HepG2 (cell line): Measurements from ENCODE around the gene C1QB. TPM values are rescaled to one million over a fixed set of nuclear protein-coding genes. Genes with fewer than 3 reads are reported as not detected.

Experiments
- DNMT1 ChIP-seq: sonication (generic); formaldehyde crosslinking; IDR thresholded peaks from 2 replicates; pipeline ENCODE4 v1.5.1; 2020; ENCODE audit warnings: mild to moderate bottlenecking, missing genetic modification reagents
- ERF ChIP-seq: IDR thresholded peaks from 2 replicates; pipeline ENCODE4 v1.6.1; 2018; ENCODE audit warnings: missing biosample characterization, missing genetic modification reagents
- HOXA3 ChIP-seq: sonication (generic); formaldehyde crosslinking; IDR thresholded peaks from 2 replicates; pipeline ENCODE4 v1.5.0; 2020; ENCODE audit warnings: missing genetic modification reagents
- KLF6 ChIP-seq: IDR thresholded peaks from 2 replicates; pipeline ENCODE4 v1.8.0; 2016; ENCODE audit warnings: missing biosample characterization, missing genetic modification reagents
- NR2F6 ChIP-seq, 2 experiments: IDR thresholded peaks; 2 replicates each; pipeline ENCODE4 v1.6.1; 2016; ENCODE audit warnings: antibody characterized with exemption in 1 of 2, mild to moderate bottlenecking in 1 of 2
- ZFP36L2 ChIP-seq: sonication (generic); formaldehyde crosslinking; IDR thresholded peaks from 2 replicates; pipeline ENCODE4 v1.4.0; 2020; ENCODE audit warnings: missing genetic modification reagents
- ZIK1 ChIP-seq: sonication (generic); formaldehyde crosslinking; IDR thresholded peaks from 2 replicates; pipeline ENCODE4 v1.5.0; 2020; ENCODE audit warnings: mild to moderate bottlenecking, low read depth, missing genetic modification reagents, borderline replicate concordance
- ZNF256 ChIP-seq: sonication (generic); formaldehyde crosslinking; conservative IDR thresholded peaks from 2 replicates; pipeline ENCODE4 v1.4.0; 2020; ENCODE audit warnings: missing genetic modification reagents
- ZNF589 ChIP-seq: sonication (generic); formaldehyde crosslinking; conservative IDR thresholded peaks from 2 replicates; pipeline ENCODE4 v1.8.0; 2022; ENCODE audit warnings: mild to moderate bottlenecking, moderate library complexity, missing genetic modification reagents
- polyA plus RNA-seq, 8 experiments: library from polyadenylated mRNA; depleted of rRNA in 3 of 8; stranded (reverse) in 7 of 8; unstranded in 1 of 8; fragments of >200 nt; fragmentation: Illumina TruSeq in 4 of 8; extraction: Trizol in 4 of 8; gene quantifications; 2 replicates each; pipeline versions ENCODE4 v1.2.1 to v1.2.3, GENCODE V29; 2011 to 2016; ENCODE audit warnings: low read depth in 4 of 8, missing spikeins in 1 of 8, mixed read lengths in 1 of 8; ENCODE audit not compliant: insufficient read depth in 1 of 8
- total RNA-seq, 5 experiments: library from RNA; depleted of rRNA; stranded (reverse); fragments of >200 nt; fragmentation: Illumina TruSeq; extraction: Trizol; gene quantifications; 2 replicates each; pipeline ENCODE4 v1.2.3, GENCODE V29; 2016; ENCODE audit warnings: low read depth in 1 of 5
- TF ChIP-seq, protein P1 (sequence below): IDR thresholded peaks from 2 replicates; pipeline ENCODE4 v1.4.0; 2020; ENCODE audit warnings: mild to moderate bottlenecking, missing genetic modification reagents
- TF ChIP-seq, protein P2 (sequence below): sonication (generic); formaldehyde crosslinking; IDR thresholded peaks from 2 replicates; pipeline ENCODE4 v1.4.0; 2020; ENCODE audit warnings: missing genetic modification reagents
- TF ChIP-seq, protein P3 (sequence below): sonication (generic); formaldehyde crosslinking; IDR thresholded peaks from 2 replicates; pipeline ENCODE4 v1.8.1; 2023; ENCODE audit warnings: missing genetic modification reagents, inconsistent platforms, borderline replicate concordance
- TF ChIP-seq, protein P4 (sequence below): sonication (generic); formaldehyde crosslinking; IDR thresholded peaks from 2 replicates; pipeline ENCODE4 v1.4.0; 2020; ENCODE audit warnings: mild to moderate bottlenecking, missing genetic modification reagents
- TF ChIP-seq, protein P5 (sequence below): sonication (generic); formaldehyde crosslinking; IDR thresholded peaks from 2 replicates; pipeline ENCODE4 v1.4.0; 2020; ENCODE audit warnings: mild to moderate bottlenecking, missing genetic modification reagents
- TF ChIP-seq, protein P6 (sequence below): sonication (generic); formaldehyde crosslinking; IDR thresholded peaks from 2 replicates; pipeline ENCODE4 v1.9.0; 2021; ENCODE audit warnings: missing genetic modification reagents, borderline replicate concordance

Gene C1QB
- total and polyA plus RNA-seq, 2 of the 13 experiments (the other 11 are each of a cell fraction or from before 2014, with no cell fraction given) = not detected

DNA sequence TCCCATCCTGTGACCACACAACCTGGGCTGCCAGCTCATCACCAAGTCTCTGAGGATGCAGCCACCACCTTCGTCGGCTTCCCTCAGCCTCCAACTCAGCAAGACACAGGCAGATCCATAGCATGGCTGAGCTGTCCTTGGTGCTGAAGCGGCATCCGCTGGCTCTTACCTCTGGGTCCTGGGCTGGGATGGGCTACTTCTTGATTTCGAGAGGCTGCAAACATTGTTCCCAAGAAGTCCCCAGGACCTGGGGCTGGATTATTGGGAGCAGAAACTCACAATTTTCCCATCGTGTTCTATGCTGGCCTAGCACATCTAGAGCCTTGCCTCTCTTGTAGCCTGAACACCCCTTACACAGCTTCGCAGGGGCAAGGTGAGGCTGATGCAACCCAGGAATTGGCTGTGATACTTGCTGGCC is 41.5 kb upstream of the C1QB start (continued):
- no peak for TF ChIP-seq DNMT1
- no peak for TF ChIP-seq NR2F6 (IDR thresholded peaks at IDR 0.05)
- 0 out of 2 replicates have a peak, but pooled peaks have one; percentile 9 for TF ChIP-seq NR2F6 (CRISPR knock-in tag; IDR thresholded peaks at IDR 0.05)
- TF ChIP-seq ZFP36L2 (CRISPR knock-in tag) = 0 out of 2 replicates have a peak, but pooled peaks have one; percentile 76
- TF ChIP-seq ZNF256 (CRISPR knock-in tag) = 0 out of 2 replicates have a peak, but pooled peaks have one; percentile 30
- TF ChIP-seq, protein P1, sequence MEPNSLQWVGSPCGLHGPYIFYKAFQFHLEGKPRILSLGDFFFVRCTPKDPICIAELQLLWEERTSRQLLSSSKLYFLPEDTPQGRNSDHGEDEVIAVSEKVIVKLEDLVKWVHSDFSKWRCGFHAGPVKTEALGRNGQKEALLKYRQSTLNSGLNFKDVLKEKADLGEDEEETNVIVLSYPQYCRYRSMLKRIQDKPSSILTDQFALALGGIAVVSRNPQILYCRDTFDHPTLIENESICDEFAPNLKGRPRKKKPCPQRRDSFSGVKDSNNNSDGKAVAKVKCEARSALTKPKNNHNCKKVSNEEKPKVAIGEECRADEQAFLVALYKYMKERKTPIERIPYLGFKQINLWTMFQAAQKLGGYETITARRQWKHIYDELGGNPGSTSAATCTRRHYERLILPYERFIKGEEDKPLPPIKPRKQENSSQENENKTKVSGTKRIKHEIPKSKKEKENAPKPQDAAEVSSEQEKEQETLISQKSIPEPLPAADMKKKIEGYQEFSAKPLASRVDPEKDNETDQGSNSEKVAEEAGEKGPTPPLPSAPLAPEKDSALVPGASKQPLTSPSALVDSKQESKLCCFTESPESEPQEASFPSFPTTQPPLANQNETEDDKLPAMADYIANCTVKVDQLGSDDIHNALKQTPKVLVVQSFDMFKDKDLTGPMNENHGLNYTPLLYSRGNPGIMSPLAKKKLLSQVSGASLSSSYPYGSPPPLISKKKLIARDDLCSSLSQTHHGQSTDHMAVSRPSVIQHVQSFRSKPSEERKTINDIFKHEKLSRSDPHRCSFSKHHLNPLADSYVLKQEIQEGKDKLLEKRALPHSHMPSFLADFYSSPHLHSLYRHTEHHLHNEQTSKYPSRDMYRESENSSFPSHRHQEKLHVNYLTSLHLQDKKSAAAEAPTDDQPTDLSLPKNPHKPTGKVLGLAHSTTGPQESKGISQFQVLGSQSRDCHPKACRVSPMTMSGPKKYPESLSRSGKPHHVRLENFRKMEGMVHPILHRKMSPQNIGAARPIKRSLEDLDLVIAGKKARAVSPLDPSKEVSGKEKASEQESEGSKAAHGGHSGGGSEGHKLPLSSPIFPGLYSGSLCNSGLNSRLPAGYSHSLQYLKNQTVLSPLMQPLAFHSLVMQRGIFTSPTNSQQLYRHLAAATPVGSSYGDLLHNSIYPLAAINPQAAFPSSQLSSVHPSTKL (CRISPR knock-in tag) = peak; percentile 20; the same call in 1 of the 2 replicates
- TF ChIP-seq ERF = peak; percentile 86
- TF ChIP-seq ZIK1 (CRISPR knock-in tag) = no peak
- TF ChIP-seq KLF6 (CRISPR knock-in tag) = peak; percentile 93
- TF ChIP-seq, protein P2, sequence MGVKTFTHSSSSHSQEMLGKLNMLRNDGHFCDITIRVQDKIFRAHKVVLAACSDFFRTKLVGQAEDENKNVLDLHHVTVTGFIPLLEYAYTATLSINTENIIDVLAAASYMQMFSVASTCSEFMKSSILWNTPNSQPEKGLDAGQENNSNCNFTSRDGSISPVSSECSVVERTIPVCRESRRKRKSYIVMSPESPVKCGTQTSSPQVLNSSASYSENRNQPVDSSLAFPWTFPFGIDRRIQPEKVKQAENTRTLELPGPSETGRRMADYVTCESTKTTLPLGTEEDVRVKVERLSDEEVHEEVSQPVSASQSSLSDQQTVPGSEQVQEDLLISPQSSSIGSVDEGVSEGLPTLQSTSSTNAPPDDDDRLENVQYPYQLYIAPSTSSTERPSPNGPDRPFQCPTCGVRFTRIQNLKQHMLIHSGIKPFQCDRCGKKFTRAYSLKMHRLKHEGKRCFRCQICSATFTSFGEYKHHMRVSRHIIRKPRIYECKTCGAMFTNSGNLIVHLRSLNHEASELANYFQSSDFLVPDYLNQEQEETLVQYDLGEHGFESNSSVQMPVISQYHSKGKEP (CRISPR knock-in tag) = peak; percentile 97
- TF ChIP-seq, protein P3, sequence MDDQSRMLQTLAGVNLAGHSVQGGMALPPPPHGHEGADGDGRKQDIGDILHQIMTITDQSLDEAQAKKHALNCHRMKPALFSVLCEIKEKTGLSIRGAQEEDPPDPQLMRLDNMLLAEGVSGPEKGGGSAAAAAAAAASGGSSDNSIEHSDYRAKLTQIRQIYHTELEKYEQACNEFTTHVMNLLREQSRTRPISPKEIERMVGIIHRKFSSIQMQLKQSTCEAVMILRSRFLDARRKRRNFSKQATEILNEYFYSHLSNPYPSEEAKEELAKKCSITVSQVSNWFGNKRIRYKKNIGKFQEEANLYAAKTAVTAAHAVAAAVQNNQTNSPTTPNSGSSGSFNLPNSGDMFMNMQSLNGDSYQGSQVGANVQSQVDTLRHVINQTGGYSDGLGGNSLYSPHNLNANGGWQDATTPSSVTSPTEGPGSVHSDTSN (CRISPR knock-in tag) = peak; percentile 70; the same call in 1 of the 2 replicates
- TF ChIP-seq ZNF589 (CRISPR knock-in tag) = 0 out of 2 replicates have a peak, but pooled peaks have one; percentile 36
- TF ChIP-seq HOXA3 (CRISPR knock-in tag) = peak; percentile 31; the same call in 1 of the 2 replicates
- TF ChIP-seq, protein P4, sequence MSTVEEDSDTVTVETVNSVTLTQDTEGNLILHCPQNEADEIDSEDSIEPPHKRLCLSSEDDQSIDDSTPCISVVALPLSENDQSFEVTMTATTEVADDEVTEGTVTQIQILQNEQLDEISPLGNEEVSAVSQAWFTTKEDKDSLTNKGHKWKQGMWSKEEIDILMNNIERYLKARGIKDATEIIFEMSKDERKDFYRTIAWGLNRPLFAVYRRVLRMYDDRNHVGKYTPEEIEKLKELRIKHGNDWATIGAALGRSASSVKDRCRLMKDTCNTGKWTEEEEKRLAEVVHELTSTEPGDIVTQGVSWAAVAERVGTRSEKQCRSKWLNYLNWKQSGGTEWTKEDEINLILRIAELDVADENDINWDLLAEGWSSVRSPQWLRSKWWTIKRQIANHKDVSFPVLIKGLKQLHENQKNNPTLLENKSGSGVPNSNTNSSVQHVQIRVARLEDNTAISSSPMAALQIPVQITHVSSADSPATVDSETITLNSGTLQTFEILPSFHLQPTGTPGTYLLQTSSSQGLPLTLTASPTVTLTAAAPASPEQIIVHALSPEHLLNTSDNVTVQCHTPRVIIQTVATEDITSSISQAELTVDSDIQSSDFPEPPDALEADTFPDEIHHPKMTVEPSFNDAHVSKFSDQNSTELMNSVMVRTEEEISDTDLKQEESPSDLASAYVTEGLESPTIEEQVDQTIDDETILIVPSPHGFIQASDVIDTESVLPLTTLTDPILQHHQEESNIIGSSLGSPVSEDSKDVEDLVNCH (CRISPR knock-in tag) = no peak
- TF ChIP-seq, protein P5, sequence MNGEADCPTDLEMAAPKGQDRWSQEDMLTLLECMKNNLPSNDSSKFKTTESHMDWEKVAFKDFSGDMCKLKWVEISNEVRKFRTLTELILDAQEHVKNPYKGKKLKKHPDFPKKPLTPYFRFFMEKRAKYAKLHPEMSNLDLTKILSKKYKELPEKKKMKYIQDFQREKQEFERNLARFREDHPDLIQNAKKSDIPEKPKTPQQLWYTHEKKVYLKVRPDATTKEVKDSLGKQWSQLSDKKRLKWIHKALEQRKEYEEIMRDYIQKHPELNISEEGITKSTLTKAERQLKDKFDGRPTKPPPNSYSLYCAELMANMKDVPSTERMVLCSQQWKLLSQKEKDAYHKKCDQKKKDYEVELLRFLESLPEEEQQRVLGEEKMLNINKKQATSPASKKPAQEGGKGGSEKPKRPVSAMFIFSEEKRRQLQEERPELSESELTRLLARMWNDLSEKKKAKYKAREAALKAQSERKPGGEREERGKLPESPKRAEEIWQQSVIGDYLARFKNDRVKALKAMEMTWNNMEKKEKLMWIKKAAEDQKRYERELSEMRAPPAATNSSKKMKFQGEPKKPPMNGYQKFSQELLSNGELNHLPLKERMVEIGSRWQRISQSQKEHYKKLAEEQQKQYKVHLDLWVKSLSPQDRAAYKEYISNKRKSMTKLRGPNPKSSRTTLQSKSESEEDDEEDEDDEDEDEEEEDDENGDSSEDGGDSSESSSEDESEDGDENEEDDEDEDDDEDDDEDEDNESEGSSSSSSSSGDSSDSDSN (CRISPR knock-in tag) = no peak
- TF ChIP-seq, protein P6, sequence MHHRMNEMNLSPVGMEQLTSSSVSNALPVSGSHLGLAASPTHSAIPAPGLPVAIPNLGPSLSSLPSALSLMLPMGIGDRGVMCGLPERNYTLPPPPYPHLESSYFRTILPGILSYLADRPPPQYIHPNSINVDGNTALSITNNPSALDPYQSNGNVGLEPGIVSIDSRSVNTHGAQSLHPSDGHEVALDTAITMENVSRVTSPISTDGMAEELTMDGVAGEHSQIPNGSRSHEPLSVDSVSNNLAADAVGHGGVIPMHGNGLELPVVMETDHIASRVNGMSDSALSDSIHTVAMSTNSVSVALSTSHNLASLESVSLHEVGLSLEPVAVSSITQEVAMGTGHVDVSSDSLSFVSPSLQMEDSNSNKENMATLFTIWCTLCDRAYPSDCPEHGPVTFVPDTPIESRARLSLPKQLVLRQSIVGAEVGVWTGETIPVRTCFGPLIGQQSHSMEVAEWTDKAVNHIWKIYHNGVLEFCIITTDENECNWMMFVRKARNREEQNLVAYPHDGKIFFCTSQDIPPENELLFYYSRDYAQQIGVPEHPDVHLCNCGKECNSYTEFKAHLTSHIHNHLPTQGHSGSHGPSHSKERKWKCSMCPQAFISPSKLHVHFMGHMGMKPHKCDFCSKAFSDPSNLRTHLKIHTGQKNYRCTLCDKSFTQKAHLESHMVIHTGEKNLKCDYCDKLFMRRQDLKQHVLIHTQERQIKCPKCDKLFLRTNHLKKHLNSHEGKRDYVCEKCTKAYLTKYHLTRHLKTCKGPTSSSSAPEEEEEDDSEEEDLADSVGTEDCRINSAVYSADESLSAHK = peak; percentile 54; the same call in 1 of the 2 replicates
